Psoas muscle (tissue), 8 donors: ENCODE measurements around the gene DMBX1. TPM values are rescaled to one million over a fixed set of nuclear protein-coding genes. Genes with fewer than 3 reads are reported as not detected.

Experiments used
- ATAC-seq, 4 donors: fragments of 200-7000 bp; cut with Tn5 transposase; one replicate each; pipeline ENCODE4 v1.9.1; 2020; ENCODE audit warnings: moderate library complexity in 3 of 4, mild to moderate bottlenecking in 2 of 4
- DNase-seq, 2 donors: peaks; one replicate each; pipeline ENCODE4 v3.0.0-alpha.2; 2020
- H3K27ac ChIP-seq: fragments of 200-600 bp; one replicate; pipeline ENCODE4 v1.8.0; 2022
- H3K27me3 ChIP-seq, 3 donors: fragments of 200-600 bp in 1 of 3; one replicate each; pipeline versions ENCODE4 v1.6.1 to v1.8.0; 2013 to 2022; ENCODE audit warnings: low read length in 2 of 3, mild to moderate bottlenecking in 2 of 3, moderate library complexity in 1 of 3; ENCODE audit not compliant: insufficient read depth in 3 of 3
- H3K36me3 ChIP-seq, 2 donors: fragments of 200-600 bp in 1 of 2; one replicate each; pipeline versions ENCODE4 v1.6.1 to v1.8.0; 2013 to 2022; ENCODE audit warnings: low read depth in 1 of 2, mild to moderate bottlenecking in 1 of 2, moderate library complexity in 1 of 2; ENCODE audit not compliant: insufficient read depth in 1 of 2
- H3K4me1 ChIP-seq: fragments of 200-600 bp; one replicate; pipeline ENCODE4 v1.8.0; 2022
- H3K4me3 ChIP-seq: fragments of 200-600 bp; one replicate; pipeline ENCODE4 v1.8.0; 2022; ENCODE audit warnings: mild to moderate bottlenecking
- H3K9me3 ChIP-seq: fragments of 200-600 bp; one replicate; pipeline ENCODE4 v1.8.0; 2022
- CTCF ChIP-seq: fragments of 200-600 bp; IDR thresholded peaks from one replicate; pipeline ENCODE4 v1.8.0; 2022; ENCODE audit warnings: antibody characterized with exemption
- WGBS, 3 donors: extraction: QIAGEN DNeasy Blood & Tissue Kit; methylation state at CpG; one replicate each; pipeline versions ENCODE4 v1.1.6 to v1.1.7; 2013; 5-methylcytosine and 5-hydroxymethylcytosine counted together
- intact Hi-C, 2 donors: fragments of 100-400 bp; cut with DNase I; formaldehyde crosslinking; loops; one replicate each; pipeline versions ENCODE4 v1.11.0 to v1.14.2; 2022
- polyA plus RNA-seq, 3 donors: library from polyadenylated mRNA; stranded (reverse); fragments of 200-250 nt; gene quantifications; one replicate each; pipeline ENCODE4 v1.2.3, GENCODE V29; 2013
- total RNA-seq, 4 donors: library from RNA; stranded (reverse); fragmentation: NEBNext Ultra II Directional in 2 of 4; extraction: Animal tissue kit (Norgen Biotek cat#: 25700) in 2 of 4; gene quantifications; one replicate each; pipeline versions ENCODE4 v1.2.1 to v1.2.4, GENCODE V29; 2021 to 2023
- donor health status: healthy with polysubstance abuse.
- donor health status: DM: no; HTN: no; CAD: no; lungs with moderate emphysema.
- donor health status: Bipolar disorder and iron deficiency.
- donor health status: healthy.
- donor health status: DM: yes; HTN: yes; CAD: no.
- donor health status: DM: no; HTN: no; CAD: no.
- donor health status: DM: no; HTN: no; CAD: no.
- donor health status: DM: yes; HTN: yes; CAD: no.

Gene DMBX1
- total and polyA plus RNA-seq, 7 donors: not detected

DNA sequence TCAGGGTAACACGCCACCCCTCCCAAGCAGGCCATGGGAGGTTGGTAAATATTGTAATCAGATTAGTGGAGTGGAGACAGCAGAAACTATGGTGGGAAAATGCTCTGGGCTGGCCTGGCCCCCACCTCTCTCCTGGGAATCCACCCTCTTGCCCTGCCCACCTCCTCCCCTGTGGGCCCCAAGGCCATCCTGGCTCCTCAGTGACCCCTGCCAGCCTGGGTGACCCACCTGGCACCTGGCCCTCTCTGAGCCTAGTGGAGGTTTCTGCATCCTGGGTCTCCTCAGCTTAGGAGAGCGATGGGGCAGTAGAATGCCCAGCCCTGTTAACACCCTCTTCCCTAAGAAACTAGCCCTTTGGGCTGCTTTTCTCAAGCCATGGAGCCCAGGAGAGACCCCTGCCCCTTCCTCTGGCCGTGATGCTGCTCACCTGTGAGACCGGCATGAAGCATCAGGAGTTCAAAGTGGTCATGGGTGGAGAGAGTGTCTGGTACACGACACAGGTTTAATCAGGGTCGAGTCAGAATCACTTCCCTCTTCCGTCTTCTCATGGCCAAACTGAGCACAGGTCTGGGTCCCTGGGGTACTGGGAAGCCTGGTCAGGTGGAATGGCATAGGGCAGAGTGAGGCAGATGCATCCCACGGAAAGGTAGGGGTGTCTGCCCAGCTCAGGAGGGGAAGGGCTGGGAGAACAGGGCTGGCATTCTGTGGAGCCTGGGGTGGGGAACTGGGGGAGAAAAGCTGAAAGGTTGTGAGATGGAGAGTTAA lies 10.7 kb upstream of the DMBX1 start:
- peaks cover 0 to 21% (median 2%) of the 10 kb centered on the region in 3 donors for H3K27me3 ChIP-seq
- 75 to 86% (median 78%) methylated on average over 8 of the region's 8 CpGs for WGBS, 3 donors
- intact Hi-C loops: loop anchor here in 1 of 2 donors (1.0 kb wide), 1 partner anchor 49 kb away; no protein-coding TSS in a partner anchor

GRCh38 chr1:46479744-46480350 lies 9.8 kb upstream of the DMBX1 start:
- Histone ChIP-seq H3K36me3 (no peaks in the 10 kb centered on the region), H3K9me3 (no peaks in the 10 kb centered on the region), H3K4me3 (no peak overlapping the region), H3K4me1 (no peaks in the 10 kb centered on the region), H3K27me3 (peaks cover 0 to 27% (median 5%) of the 10 kb centered on the region in 3 donors), H3K27ac (no peak overlapping the region)
- TF ChIP-seq CTCF: no peak
- ATAC-seq: no peak
- intact Hi-C loops: loop anchor here in 1 of 2 donors (1.0 kb wide), 1 partner anchor 48 kb away; no protein-coding TSS in a partner anchor
- DNase-seq: no peak
- 45 to 49% (median 48%) methylated on average over 17 of the region's 17 CpGs for WGBS, 3 donors

More for the DNA sequence above, 10.7 kb upstream of the DMBX1 start:
- no peaks in the 10 kb centered on the region for H3K4me1 ChIP-seq
- TF ChIP-seq CTCF: no peak
- DNase-seq (no peak), ATAC-seq (no peak)
- no peak overlapping the region for H3K27ac ChIP-seq
- no peak overlapping the region for H3K4me3 ChIP-seq
- no peaks in the 10 kb centered on the region for H3K9me3 ChIP-seq
- no peaks in the 10 kb centered on the region for H3K36me3 ChIP-seq

- no peak for TF ChIP-seq CTCF
- 41 to 55% (median 42%) methylated on average over 7 of the region's 7 CpGs for WGBS, 3 donors
- DNase-seq (no peak), ATAC-seq (no peak)
- Histone ChIP-seq H3K36me3 (no peaks in the 10 kb centered on the region), H3K27me3 (peaks cover 0 to 31% (median 6%) of the 10 kb centered on the region in 3 donors), H3K4me3 (no peak overlapping the region), H3K4me1 (no peaks in the 10 kb centered on the region), H3K27ac (no peak overlapping the region), H3K9me3 (no peaks in the 10 kb centered on the region)
- intact Hi-C loops: no loop called here
Measured at GRCh38 chr1:46480959-46481646, 8.5 kb upstream of the DMBX1 start.

GRCh38 chr1:46481961-46482360 lies 7.7 kb upstream of the DMBX1 start:
- intact Hi-C loops: no loop called here
- Histone ChIP-seq H3K36me3 (no peaks in the 10 kb centered on the region), H3K27me3 (peaks cover 0 to 39% (median 6%) of the 10 kb centered on the region in 3 donors), H3K9me3 (no peaks in the 10 kb centered on the region), H3K4me1 (no peaks in the 10 kb centered on the region), H3K4me3 (no peak overlapping the region), H3K27ac (no peak overlapping the region)
- no peak for DNase-seq
- WGBS, 3 donors: 42 to 49% (median 44%) methylated on average over 4 of the region's 4 CpGs
- TF ChIP-seq CTCF: no peak
- ATAC-seq: no peak
